ENCODE data around the gene ERAP2.

Gene ERAP2

DNA sequence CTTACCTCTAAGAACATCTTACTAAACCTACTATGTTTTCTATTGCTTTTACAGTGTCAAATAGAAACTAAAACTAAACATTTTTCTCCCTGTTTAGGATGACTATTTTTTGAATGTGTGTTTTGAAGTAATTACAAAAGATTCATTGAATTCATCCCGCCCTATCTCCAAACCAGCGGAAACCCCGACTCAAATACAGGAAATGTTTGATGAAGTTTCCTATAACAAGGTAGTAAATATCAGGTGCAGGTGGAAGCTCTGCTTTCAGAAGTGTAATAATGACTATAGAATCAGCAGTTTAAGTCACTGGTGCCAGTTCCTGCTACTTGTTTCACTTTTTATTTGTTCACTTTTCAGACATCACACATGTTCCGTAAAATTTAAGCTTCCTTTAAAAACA is 20.0 kb downstream of the ERAP2 start:
- DNase-seq (ENCODE audit: low read depth) = no peak
- TF ChIP-seq, protein P1, sequence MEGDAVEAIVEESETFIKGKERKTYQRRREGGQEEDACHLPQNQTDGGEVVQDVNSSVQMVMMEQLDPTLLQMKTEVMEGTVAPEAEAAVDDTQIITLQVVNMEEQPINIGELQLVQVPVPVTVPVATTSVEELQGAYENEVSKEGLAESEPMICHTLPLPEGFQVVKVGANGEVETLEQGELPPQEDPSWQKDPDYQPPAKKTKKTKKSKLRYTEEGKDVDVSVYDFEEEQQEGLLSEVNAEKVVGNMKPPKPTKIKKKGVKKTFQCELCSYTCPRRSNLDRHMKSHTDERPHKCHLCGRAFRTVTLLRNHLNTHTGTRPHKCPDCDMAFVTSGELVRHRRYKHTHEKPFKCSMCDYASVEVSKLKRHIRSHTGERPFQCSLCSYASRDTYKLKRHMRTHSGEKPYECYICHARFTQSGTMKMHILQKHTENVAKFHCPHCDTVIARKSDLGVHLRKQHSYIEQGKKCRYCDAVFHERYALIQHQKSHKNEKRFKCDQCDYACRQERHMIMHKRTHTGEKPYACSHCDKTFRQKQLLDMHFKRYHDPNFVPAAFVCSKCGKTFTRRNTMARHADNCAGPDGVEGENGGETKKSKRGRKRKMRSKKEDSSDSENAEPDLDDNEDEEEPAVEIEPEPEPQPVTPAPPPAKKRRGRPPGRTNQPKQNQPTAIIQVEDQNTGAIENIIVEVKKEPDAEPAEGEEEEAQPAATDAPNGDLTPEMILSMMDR (conservative IDR thresholded peaks at IDR 0.05; ENCODE audit: low read depth, low read length) = no peak
- no peak overlapping the region for H3K4me3 ChIP-seq (ENCODE audit: low read depth, low read length)

DNA sequence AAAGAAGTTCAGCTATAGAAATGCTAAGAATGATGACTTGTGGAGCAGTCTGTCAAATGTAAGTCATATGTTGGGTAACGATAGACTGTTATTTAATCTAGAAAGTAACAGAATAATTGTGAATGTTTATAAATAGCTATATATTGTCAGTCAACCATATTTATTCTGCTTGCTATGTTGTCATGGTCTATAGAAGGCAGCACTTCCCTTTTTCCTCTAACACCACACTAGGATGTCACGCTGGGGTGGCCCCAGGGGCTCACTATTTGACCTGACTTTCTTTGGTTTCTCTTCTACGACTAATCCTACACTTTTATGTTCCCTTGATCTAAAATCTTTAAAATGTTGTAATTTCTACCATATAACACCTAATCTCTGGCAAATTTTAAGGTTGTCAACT is 20.5 kb downstream of the ERAP2 start:
- no peak for DNase-seq (ENCODE audit: low read depth)
- TF ChIP-seq, protein P1 (conservative IDR thresholded peaks at IDR 0.05; ENCODE audit: low read depth, low read length) = no peak
- no peak overlapping the region for H3K4me3 ChIP-seq (ENCODE audit: low read depth, low read length)

DNA sequence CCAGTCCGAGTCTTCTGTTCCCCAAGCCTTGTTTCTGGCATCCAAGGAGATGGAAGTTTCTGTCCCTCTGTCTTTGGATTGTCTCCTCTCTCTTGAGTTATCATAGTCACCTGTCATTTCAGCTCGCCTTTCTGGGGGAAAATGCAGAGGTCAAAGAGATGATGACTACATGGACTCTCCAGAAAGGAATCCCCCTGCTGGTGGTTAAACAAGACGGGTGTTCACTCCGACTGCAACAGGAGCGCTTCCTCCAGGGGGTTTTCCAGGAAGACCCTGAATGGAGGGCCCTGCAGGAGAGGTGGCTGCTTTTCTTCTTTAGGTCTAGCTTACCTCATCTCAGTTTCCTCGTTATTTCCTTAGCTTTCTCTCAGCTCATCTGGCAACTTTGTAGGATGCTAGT is 25.1 kb downstream of the ERAP2 start:
- no peak for DNase-seq (ENCODE audit: low read depth)
- H3K4me3 ChIP-seq (ENCODE audit: low read depth, low read length) = no peak overlapping the region
- TF ChIP-seq, protein P1 (conservative IDR thresholded peaks at IDR 0.05; ENCODE audit: low read depth, low read length) = peak; percentile 17

DNA sequence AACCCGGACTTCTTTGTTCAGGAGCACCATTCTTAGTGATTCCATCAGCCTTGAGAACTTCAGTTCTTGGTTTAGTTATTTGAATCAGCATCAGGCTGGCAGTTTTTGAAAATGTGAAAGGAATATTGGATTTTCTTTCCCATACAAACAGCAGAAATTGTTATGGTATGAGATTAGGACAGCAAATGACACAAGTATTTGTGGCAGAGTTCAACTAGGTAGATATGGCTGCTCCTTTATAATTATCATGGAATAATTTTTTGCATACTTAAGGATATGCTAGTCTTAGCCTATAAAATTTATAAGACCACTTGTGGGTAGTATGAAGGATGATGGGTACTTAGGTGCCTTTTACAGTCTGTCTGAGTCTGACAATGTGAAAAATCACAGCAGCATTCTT is 25.5 kb downstream of the ERAP2 start:
- H3K4me3 ChIP-seq (ENCODE audit: low read depth, low read length) = no peak overlapping the region
- DNase-seq (ENCODE audit: low read depth) = no peak
- TF ChIP-seq, protein P1 (conservative IDR thresholded peaks at IDR 0.05; ENCODE audit: low read depth, low read length) = no peak

DNA sequence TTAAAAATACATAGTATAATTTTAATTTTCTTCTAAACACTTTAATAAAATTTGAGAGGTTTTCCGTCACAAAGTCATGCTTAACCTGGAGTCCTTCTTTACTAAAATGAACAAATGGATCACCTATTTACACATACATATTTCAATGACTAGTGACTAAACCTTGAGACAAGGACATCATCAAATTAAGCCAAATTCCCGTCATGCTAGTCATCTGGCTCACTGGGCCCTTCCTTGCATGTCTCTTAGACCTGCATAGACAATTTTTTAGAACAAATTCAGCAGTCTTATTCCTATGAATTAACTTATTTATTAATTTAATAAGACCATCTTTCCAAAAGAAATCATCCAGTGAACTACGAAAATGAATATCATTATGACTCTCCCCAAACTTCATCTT is 26.6 kb downstream of the ERAP2 start:
- TF ChIP-seq, protein P1 (conservative IDR thresholded peaks at IDR 0.05; ENCODE audit: low read depth, low read length) = no peak
- H3K4me3 ChIP-seq (ENCODE audit: low read depth, low read length) = no peak overlapping the region
- no peak for DNase-seq (ENCODE audit: low read depth)

DNA sequence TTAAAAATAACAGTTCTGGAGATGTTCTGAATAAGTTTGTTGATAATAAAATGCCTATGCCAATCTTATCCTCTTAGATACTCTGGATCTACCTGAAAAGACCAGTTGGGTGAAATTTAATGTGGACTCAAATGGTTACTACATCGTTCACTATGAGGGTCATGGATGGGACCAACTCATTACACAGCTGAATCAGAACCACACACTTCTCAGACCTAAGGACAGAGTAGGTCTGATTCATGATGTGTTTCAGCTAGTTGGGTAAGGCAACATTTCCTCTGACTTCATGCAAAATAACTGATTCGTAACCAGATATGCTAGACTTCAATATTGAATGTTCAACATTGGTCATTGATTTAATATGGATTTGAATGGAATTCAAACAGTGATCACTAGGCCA is 27.0 kb downstream of the ERAP2 start:
- TF ChIP-seq, protein P1 (conservative IDR thresholded peaks at IDR 0.05; ENCODE audit: low read depth, low read length) = no peak
- H3K4me3 ChIP-seq (ENCODE audit: low read depth, low read length) = no peak overlapping the region
- no peak for DNase-seq (ENCODE audit: low read depth)

DNA sequence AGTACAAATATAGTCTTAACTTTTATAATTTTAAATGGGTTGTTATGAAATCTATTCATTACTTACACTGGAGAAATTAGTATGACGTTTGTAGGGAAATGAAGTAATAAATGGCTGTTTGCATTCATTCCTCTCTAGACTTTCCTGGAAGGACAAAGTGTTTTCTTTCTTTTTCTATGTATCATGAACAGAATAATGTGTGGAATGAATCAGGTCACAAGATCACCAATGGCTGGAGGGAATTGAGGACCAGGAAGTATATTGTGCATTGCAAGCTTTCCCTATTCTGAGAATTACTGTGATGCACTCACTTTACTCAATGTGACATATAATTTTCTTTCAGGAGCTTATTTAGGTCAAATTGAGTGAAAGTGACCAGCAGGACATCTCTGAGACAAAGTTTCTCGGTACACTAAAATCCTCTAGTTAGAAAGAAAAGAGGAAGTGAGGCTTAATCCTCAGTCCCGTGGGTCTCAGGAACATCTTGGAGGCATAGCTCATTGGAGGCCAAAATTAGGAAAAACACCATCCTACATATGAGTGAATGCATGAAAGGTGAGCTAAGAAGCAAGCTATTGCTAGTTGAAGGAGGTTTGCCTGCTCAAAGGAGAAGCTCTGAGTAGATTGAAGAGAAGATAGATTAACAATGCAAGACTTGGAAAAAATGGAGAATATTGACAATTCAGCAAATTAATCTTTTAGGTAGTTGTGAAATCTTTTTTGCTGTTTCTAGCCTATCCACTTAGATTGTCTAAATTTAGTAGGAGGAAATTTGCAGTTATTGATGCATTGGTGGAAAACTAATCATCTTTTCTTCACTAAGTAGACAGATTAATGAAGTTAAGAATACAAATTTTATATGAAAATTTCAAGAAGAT is 28.0 kb downstream of the ERAP2 start:
- DNase-seq (ENCODE audit: low read depth) = peak; percentile 82
- TF ChIP-seq, protein P1 (conservative IDR thresholded peaks at IDR 0.05; ENCODE audit: low read depth, low read length) = no peak

More for the DNA sequence above, 28.0 kb downstream of the ERAP2 start:
- H3K4me3 ChIP-seq (ENCODE audit: low read depth, low read length) = no peak overlapping the region

Measured in choroid plexus epithelial cell (primary cell).